Measurements from ENCODE around the gene SLC12A8. TPM values are rescaled to one million over a fixed set of nuclear protein-coding genes. Genes with fewer than 3 reads are reported as not detected.

The SLC12A8 gene
- total RNA-seq, 1 donor from 2014 or later = 9.2 TPM

DNA sequence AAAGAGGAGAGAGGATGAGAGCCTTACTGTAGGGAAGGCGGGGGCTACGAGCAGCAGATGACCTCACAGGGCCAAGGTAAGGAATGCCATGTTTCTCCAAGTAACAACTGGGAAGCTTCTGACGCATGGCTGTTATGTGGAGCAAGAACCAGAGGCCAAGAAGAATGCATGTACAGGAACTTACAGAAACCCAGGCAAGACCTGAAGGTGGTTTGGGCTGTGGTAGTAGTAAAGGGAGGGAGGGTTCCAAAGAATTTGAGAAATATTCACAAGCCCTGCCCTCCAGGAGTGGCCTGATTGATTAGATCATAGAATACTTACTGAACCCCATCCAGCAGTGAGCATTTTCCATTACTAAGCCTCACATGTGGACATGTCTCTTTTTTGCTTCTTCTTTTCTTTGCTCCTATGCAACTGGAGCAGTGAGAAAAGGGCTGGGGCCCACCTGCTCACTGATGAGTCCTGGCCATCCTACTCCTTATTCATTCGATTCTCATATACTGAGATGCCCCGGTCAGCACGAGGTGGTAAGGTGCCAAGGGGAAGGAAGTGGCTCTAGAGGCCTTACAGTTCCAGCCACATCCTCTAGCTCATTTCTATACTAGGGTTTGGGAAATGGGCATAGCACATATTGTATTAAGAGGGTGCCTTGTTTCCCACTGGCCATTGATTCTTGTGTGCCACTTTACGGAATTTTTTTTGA, 8.3 kb upstream of the SLC12A8 start:
- H3K4me1 Mint-ChIP-seq (ENCODE audit: low read depth) = peaks cover 22% of the 10 kb centered on the region
- H3K27me3 Mint-ChIP-seq = peaks cover 8% of the 10 kb centered on the region
- H3K4me3 Mint-ChIP-seq (ENCODE audit: low read depth) = no peak overlapping the region
- DNase-seq (ENCODE audit: low spot score, unreplicated experiment) = no peak
- H3K27ac Mint-ChIP-seq = no peak overlapping the region
- H3K36me3 Mint-ChIP-seq (ENCODE audit: insufficient read depth) = no peaks in the 10 kb centered on the region
- no peaks in the 10 kb centered on the region for H3K9me3 Mint-ChIP-seq (ENCODE audit: low read depth)
- TF ChIP-seq, protein P1, sequence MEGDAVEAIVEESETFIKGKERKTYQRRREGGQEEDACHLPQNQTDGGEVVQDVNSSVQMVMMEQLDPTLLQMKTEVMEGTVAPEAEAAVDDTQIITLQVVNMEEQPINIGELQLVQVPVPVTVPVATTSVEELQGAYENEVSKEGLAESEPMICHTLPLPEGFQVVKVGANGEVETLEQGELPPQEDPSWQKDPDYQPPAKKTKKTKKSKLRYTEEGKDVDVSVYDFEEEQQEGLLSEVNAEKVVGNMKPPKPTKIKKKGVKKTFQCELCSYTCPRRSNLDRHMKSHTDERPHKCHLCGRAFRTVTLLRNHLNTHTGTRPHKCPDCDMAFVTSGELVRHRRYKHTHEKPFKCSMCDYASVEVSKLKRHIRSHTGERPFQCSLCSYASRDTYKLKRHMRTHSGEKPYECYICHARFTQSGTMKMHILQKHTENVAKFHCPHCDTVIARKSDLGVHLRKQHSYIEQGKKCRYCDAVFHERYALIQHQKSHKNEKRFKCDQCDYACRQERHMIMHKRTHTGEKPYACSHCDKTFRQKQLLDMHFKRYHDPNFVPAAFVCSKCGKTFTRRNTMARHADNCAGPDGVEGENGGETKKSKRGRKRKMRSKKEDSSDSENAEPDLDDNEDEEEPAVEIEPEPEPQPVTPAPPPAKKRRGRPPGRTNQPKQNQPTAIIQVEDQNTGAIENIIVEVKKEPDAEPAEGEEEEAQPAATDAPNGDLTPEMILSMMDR (IDR thresholded peaks at IDR 0.05; ENCODE audit: unreplicated experiment) = no peak

DNA sequence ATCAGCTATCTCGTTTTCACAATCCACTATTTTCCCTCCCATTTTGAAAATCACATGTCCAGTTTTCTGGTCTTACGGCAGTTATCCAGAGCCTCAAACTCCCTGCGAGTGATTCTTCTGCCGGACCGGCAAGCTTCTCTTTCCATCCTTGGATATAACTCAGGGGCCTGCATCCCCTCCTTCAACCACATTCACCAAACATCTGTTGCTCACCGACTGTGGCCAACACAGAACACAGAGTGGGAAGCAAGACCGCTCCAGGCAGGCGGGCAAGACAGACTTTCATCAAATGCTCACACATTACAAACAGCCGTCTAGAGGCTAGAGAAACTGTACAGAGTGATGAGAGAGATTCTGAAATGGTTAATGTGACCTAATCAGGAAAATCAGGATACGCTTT, 7.6 kb upstream of the SLC12A8 start:
- H3K4me1 Mint-ChIP-seq (ENCODE audit: low read depth) = peaks cover 17% of the 10 kb centered on the region
- no peaks in the 10 kb centered on the region for H3K36me3 Mint-ChIP-seq (ENCODE audit: insufficient read depth)
- H3K9me3 Mint-ChIP-seq (ENCODE audit: low read depth) = no peaks in the 10 kb centered on the region
- TF ChIP-seq, protein P1 (IDR thresholded peaks at IDR 0.05; ENCODE audit: unreplicated experiment) = no peak
- peaks cover 8% of the 10 kb centered on the region for H3K27me3 Mint-ChIP-seq
- H3K4me3 Mint-ChIP-seq (ENCODE audit: low read depth) = no peak overlapping the region
- peak overlapping the region; percentile 35 for H3K27ac Mint-ChIP-seq
- no peak for DNase-seq (ENCODE audit: low spot score, unreplicated experiment)

DNA sequence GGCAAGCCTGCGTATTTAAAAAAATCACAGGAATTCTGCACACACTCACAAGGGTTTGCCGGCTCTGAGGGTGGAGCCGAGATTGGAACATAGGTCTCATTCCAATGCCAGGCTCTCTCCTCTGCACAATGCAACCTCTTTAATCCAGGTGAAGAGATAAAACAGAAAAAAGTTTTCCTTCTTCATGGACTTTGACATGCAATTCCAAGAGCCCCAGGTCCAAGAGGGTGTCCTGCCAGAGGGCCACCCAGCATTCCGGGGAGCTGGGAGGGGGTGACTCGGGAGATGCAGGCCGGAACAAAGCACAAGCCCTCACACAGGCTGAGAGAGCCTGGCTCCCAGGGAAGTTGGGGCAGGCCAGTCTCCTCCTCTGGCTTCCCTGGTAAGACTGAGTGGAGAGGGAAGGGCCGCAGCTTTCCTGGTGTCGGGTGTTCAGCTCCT, 6.7 kb upstream of the SLC12A8 start:
- Mint-ChIP-seq H3K27ac (peak overlapping the region; percentile 89), H3K27me3 (peaks cover 10% of the 10 kb centered on the region), H3K36me3 (ENCODE audit: insufficient read depth) (no peaks in the 10 kb centered on the region), H3K9me3 (ENCODE audit: low read depth) (no peaks in the 10 kb centered on the region), H3K4me1 (ENCODE audit: low read depth) (peaks cover 10% of the 10 kb centered on the region), H3K4me3 (ENCODE audit: low read depth) (no peak overlapping the region)
- DNase-seq (ENCODE audit: low spot score, unreplicated experiment) = no peak
- TF ChIP-seq, protein P1 (IDR thresholded peaks at IDR 0.05; ENCODE audit: unreplicated experiment) = no peak

DNA sequence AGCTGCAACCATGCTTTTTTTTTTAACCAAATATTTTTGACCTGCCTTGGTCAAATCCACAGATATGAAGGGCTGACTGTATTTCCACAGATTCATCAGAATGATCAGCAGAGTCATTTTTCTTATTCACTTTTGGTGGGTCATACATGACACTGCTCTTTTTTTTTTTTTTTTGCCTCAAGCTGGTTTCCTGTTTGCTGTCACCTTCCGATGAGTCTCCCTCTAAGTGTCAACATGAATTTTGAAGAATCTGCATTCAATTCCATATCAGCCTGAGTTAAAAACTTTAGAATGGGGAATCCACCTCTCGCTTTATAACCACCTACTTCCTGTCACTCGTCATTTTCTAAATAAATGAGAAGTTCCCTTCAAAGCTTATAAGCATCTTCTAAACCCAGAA, 2.2 kb upstream of the SLC12A8 start:
- H3K27ac Mint-ChIP-seq = no peak overlapping the region
- peaks cover 15% of the 10 kb centered on the region for H3K4me1 Mint-ChIP-seq (ENCODE audit: low read depth)
- TF ChIP-seq, protein P1 (IDR thresholded peaks at IDR 0.05; ENCODE audit: unreplicated experiment) = no peak
- H3K9me3 Mint-ChIP-seq (ENCODE audit: low read depth) = no peaks in the 10 kb centered on the region
- no peak overlapping the region for H3K4me3 Mint-ChIP-seq (ENCODE audit: low read depth)
- no peak for DNase-seq (ENCODE audit: low spot score, unreplicated experiment)
- peaks cover 18% of the 10 kb centered on the region for H3K27me3 Mint-ChIP-seq
- H3K36me3 Mint-ChIP-seq (ENCODE audit: insufficient read depth) = peaks cover 2% of the 10 kb centered on the region

DNA sequence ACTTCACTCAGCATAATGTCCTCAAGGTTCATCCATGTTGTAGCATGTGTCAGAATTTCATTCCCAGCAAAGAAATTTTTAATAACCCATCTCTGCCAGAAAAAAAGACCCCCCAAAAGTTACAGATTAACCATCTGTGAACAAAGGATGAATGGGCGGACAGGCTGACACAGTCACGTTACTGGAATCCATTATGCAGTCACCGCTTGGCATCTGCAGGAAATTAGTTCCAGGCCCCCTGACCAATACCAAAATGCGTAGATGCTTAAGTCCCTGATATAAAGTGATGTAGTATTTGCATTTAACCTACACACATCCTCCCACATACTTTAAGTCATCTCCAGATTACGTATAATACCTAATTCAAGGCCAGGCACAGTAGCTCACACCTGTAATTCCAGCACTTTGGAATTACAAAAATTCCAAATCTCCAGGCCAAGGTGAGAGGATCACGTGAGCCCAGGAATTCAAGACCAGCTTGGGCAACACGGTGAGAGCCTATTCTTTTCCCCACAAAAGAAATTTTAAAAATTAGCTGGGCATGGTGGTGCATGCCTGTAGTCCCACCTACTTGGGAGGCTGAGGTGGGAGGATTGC, 1.5 kb upstream of the SLC12A8 start:
- TF ChIP-seq, protein P1 (IDR thresholded peaks at IDR 0.05; ENCODE audit: unreplicated experiment) = no peak
- Mint-ChIP-seq H3K36me3 (ENCODE audit: insufficient read depth) (peaks cover 2% of the 10 kb centered on the region), H3K9me3 (ENCODE audit: low read depth) (no peaks in the 10 kb centered on the region), H3K4me3 (ENCODE audit: low read depth) (peak overlapping the region; percentile 69), H3K27ac (no peak overlapping the region), H3K4me1 (ENCODE audit: low read depth) (peaks cover 9% of the 10 kb centered on the region), H3K27me3 (peaks cover 18% of the 10 kb centered on the region)
- DNase-seq (ENCODE audit: low spot score, unreplicated experiment) = no peak
